Measurements from ENCODE around the gene TRIP6.

TRIP6 gene

GRCh38 chr7:100867040-100867775, at the start of gene TRIP6:
Gene TRIP6 (plus strand): TSS chr7:100867387. CDS start chr7:100867498, 111 bp downstream.
- DNase-seq = peak; percentile 79

- no peak for DNase-seq
Measured at GRCh38 chr7:100818366-100818765, 48.8 kb upstream of the TRIP6 start.

- no peak for DNase-seq
Measured at GRCh38 chr7:100818825-100819224, 48.4 kb upstream of the TRIP6 start.

GRCh38 chr7:100819586-100819985, 47.6 kb upstream of the TRIP6 start:
- no peak for DNase-seq

- DNase-seq = no peak
Measured at GRCh38 chr7:100822236-100823139, 44.7 kb upstream of the TRIP6 start.

- no peak for DNase-seq
Measured at GRCh38 chr7:100823140-100823525, 44.1 kb upstream of the TRIP6 start.

GRCh38 chr7:100823534-100823933, 43.7 kb upstream of the TRIP6 start:
- no peak for DNase-seq

- no peak for DNase-seq
Measured at GRCh38 chr7:100824499-100825214, 42.5 kb upstream of the TRIP6 start.

- DNase-seq = no peak
Measured at GRCh38 chr7:100825215-100825671, 41.9 kb upstream of the TRIP6 start.

- no peak for DNase-seq
Measured at GRCh38 chr7:100825751-100826513, 41.3 kb upstream of the TRIP6 start.

GRCh38 chr7:100826514-100827329, 40.5 kb upstream of the TRIP6 start:
- DNase-seq = no peak

- DNase-seq = peak; percentile 55
Measured at GRCh38 chr7:100827330-100828226, 39.6 kb upstream of the TRIP6 start, which contains the start of gene EPHB4. Gene EPHB4 (minus strand): TSS chr7:100827523. CDS start chr7:100827030, 493 bp downstream.

- no peak for DNase-seq
Measured at GRCh38 chr7:100829150-100829716, 38.0 kb upstream of the TRIP6 start.

- no peak for DNase-seq
Measured at GRCh38 chr7:100830396-100830795, 36.8 kb upstream of the TRIP6 start.

- DNase-seq = no peak
Measured at GRCh38 chr7:100832281-100832633, 34.9 kb upstream of the TRIP6 start.

GRCh38 chr7:100835903-100836811, 31.0 kb upstream of the TRIP6 start:
- no peak for DNase-seq

- no peak for DNase-seq
Measured at GRCh38 chr7:100836812-100837098, 30.4 kb upstream of the TRIP6 start.

GRCh38 chr7:100837099-100837836, 29.9 kb upstream of the TRIP6 start:
- DNase-seq = no peak
